ENCODE results near the gene IFT52. TPM values are rescaled to one million over a fixed set of nuclear protein-coding genes. Genes with fewer than 3 reads are reported as not detected.
A peak's percentile ranks its signal among the peaks of the same experiment; 100 is the strongest.

Gene IFT52
- total RNA-seq, 1 experiment from 2014 or later, result 46.4 TPM

- Histone ChIP-seq H2AFZ (peak overlapping the region; percentile 96), H3K4me3 (peak overlapping the region; percentile 84; the same call in 1 of the 2 replicates), H3K9me2 (ENCODE audit: insufficient read depth) (no peaks in the 10 kb centered on the region), H3K79me2 (ENCODE audit: low read depth) (0 out of 2 replicates have a peak, but pooled peaks cover 4% of the 10 kb centered on the region), H4K20me1 (ENCODE audit: insufficient read depth) (no peaks in the 10 kb centered on the region), H3K27me3 (ENCODE audit: insufficient read depth, low read depth) (no peaks in the 10 kb centered on the region), H3K4me1 (replicated peaks; ENCODE audit: insufficient read depth) (peaks cover 15% of the 10 kb centered on the region), H3K4me2 (peak overlapping the region; percentile 98), H3K27ac (no peak overlapping the region), H3K9me3 (ENCODE audit: insufficient read depth, low read depth) (no peaks in the 10 kb centered on the region), H3K36me3 (ENCODE audit: low read depth) (no peaks in the 10 kb centered on the region), H3F3A (ENCODE audit: insufficient read depth, low read depth) (peaks cover 11% of the 10 kb centered on the region; the same call in 1 of the 2 replicates)
- intact Hi-C loops (cut with micrococcal nuclease; ENCODE audit: unreplicated experiment), result no loop called here
- no peak for DNase-seq
- ChIA-PET POLR2A (ENCODE audit: unreplicated experiment) (no interaction called here), CTCF (no interaction called here)
- TF ChIP-seq EZH2 (IDR thresholded peaks at IDR 0.05; ENCODE audit: low read depth) (no peak), CTCF (conservative IDR thresholded peaks at IDR 0.05) (no peak)
- BruUV-seq (replicated peaks), result no TSS peak
These were observed 65.2 kb downstream of the IFT52 start for GRCh38 chr20:43655937-43656336.

- Histone ChIP-seq H3K36me3 (ENCODE audit: low read depth) (no peaks in the 10 kb centered on the region), H3K4me1 (replicated peaks; ENCODE audit: insufficient read depth) (peaks cover 15% of the 10 kb centered on the region), H3K9me3 (ENCODE audit: insufficient read depth, low read depth) (no peaks in the 10 kb centered on the region), H3K9me2 (ENCODE audit: insufficient read depth) (no peaks in the 10 kb centered on the region), H3K4me2 (peak overlapping the region; percentile 98), H3K27ac (peak overlapping the region; percentile 70), H3K27me3 (ENCODE audit: insufficient read depth, low read depth) (no peaks in the 10 kb centered on the region), H2AFZ (peak overlapping the region; percentile 96), H3K4me3 (peak overlapping the region; percentile 84), H3F3A (ENCODE audit: insufficient read depth, low read depth) (peaks cover 17% of the 10 kb centered on the region; the same call in 1 of the 2 replicates), H4K20me1 (ENCODE audit: insufficient read depth) (no peaks in the 10 kb centered on the region), H3K79me2 (ENCODE audit: low read depth) (0 out of 2 replicates have a peak, but pooled peaks cover 4% of the 10 kb centered on the region)
- POLR2A ChIA-PET (ENCODE audit: unreplicated experiment), result no interaction called here
- BruUV-seq (replicated peaks), result no TSS peak
- peak; percentile 23 to 67 for DNase-seq
- TF ChIP-seq CTCF (conservative IDR thresholded peaks at IDR 0.05) (peak; percentile 20; the same call in 1 of the 2 replicates), EZH2 (IDR thresholded peaks at IDR 0.05; ENCODE audit: low read depth) (no peak)
- CTCF ChIA-PET, result no interaction called here
- intact Hi-C loops (cut with micrococcal nuclease; ENCODE audit: unreplicated experiment), result no loop called here
These were observed 67.5 kb downstream of the IFT52 start for GRCh38 chr20:43658069-43658722.

- POLR2A ChIA-PET (ENCODE audit: unreplicated experiment), result interaction anchor here (0.6 kb wide), 1 partner anchor 69 kb away, joined by 4 read pairs; no protein-coding TSS in a partner anchor
- CTCF ChIA-PET, result no interaction called here
- intact Hi-C loops (cut with micrococcal nuclease; ENCODE audit: unreplicated experiment), result no loop called here
- TF ChIP-seq EZH2 (IDR thresholded peaks at IDR 0.05; ENCODE audit: low read depth) (no peak), CTCF (conservative IDR thresholded peaks at IDR 0.05) (no peak; the same call in 1 of the 2 replicates)
- no peaks in the 10 kb centered on the region for H3K9me2 ChIP-seq (ENCODE audit: insufficient read depth)
- H3K9me3 ChIP-seq (ENCODE audit: insufficient read depth, low read depth), result no peaks in the 10 kb centered on the region
- H4K20me1 ChIP-seq (ENCODE audit: insufficient read depth), result no peaks in the 10 kb centered on the region
- no peak overlapping the region; the same call in 1 of the 2 replicates for H3K4me3 ChIP-seq
- H3K27ac ChIP-seq, result no peak overlapping the region
- H3K27me3 ChIP-seq (ENCODE audit: insufficient read depth, low read depth), result no peaks in the 10 kb centered on the region
- H3K4me1 ChIP-seq (replicated peaks; ENCODE audit: insufficient read depth), result peaks cover 15% of the 10 kb centered on the region
- H3K36me3 ChIP-seq (ENCODE audit: low read depth), result no peaks in the 10 kb centered on the region
- no peak overlapping the region; the same call in 1 of the 2 replicates for H2AFZ ChIP-seq
- peak overlapping the region; percentile 98 for H3K4me2 ChIP-seq
- BruUV-seq (replicated peaks), result no TSS peak
- peaks cover 24% of the 10 kb centered on the region; the same call in 1 of the 2 replicates for H3F3A ChIP-seq (ENCODE audit: insufficient read depth, low read depth)
- 0 out of 2 replicates have a peak, but pooled peaks cover 4% of the 10 kb centered on the region for H3K79me2 ChIP-seq (ENCODE audit: low read depth)
- no peak for DNase-seq
These were observed 68.1 kb downstream of the IFT52 start for GRCh38 chr20:43658723-43659419.

Data from PC-9 (cell line).